GM23338 (cell line): ENCODE measurements around the gene BID. TPM values are rescaled to one million over a fixed set of nuclear protein-coding genes. Genes with fewer than 3 reads are reported as not detected.
A peak's percentile ranks its signal among the peaks of the same experiment; 100 is the strongest.

Experiments used
- ATAC-seq: fragments of 200-7000 bp; cut with Tn5 transposase; 3 replicates; pipeline ENCODE4 v1.9.1; 2020
- DNase-seq: peaks from one replicate; pipeline ENCODE4 v3.0.0-alpha.2; 2015; ENCODE audit warnings: low spot score
- H2AFZ ChIP-seq: fragments of 200-600 bp; sonication (generic); 2 replicates; pipeline ENCODE4 v1.8.0; 2016; ENCODE audit warnings: antibody characterized with exemption, mild to moderate bottlenecking, moderate library complexity
- H3F3A ChIP-seq: fragments of 200-600 bp; sonication (generic); replicated peaks from 2 replicates; pipeline ENCODE4 v1.8.0; 2017; ENCODE audit warnings: antibody characterized with exemption, mixed run types, low read depth
- H3K27ac ChIP-seq: fragments of 200-600 bp; sonication (generic); 2 replicates; pipeline ENCODE4 v1.6.1; 2016; ENCODE audit warnings: low read depth
- H3K27me3 ChIP-seq: fragments of 200-600 bp; sonication (generic); 2 replicates; pipeline ENCODE4 v1.8.0; 2016; ENCODE audit warnings: mild to moderate bottlenecking, mixed run types, moderate library complexity; ENCODE audit not compliant: insufficient read depth
- H3K36me3 ChIP-seq: fragments of 200-600 bp; sonication (generic); 2 replicates; pipeline ENCODE4 v1.8.0; 2016; ENCODE audit warnings: mild to moderate bottlenecking; ENCODE audit not compliant: insufficient read depth
- H3K4me1 ChIP-seq: fragments of 200-600 bp; sonication (generic); 2 replicates; pipeline ENCODE4 v1.8.0; 2016; ENCODE audit warnings: mild to moderate bottlenecking, moderate library complexity; ENCODE audit not compliant: insufficient read depth
- H3K4me2 ChIP-seq: fragments of 200-600 bp; sonication (generic); 2 replicates; pipeline ENCODE4 v1.7.1; 2017; ENCODE audit warnings: mixed run types
- H3K4me3 ChIP-seq: fragments of 200-600 bp; sonication (generic); 2 replicates; pipeline ENCODE4 v1.6.1; 2016; ENCODE audit warnings: mixed run types
- H3K79me2 ChIP-seq: fragments of 200-600 bp; sonication (generic); replicated peaks from 2 replicates; pipeline ENCODE4 v1.8.0; 2017; ENCODE audit warnings: mild to moderate bottlenecking; ENCODE audit not compliant: insufficient read depth
- H3K9me2 ChIP-seq: fragments of 200-600 bp; sonication (generic); 2 replicates; pipeline ENCODE4 v1.8.0; 2017; ENCODE audit not compliant: insufficient read depth
- H4K20me1 ChIP-seq: fragments of 200-600 bp; sonication (generic); replicated peaks from 2 replicates; pipeline ENCODE4 v1.8.0; 2017; ENCODE audit warnings: mild to moderate bottlenecking; ENCODE audit not compliant: insufficient read depth
- H3K27ac Mint-ChIP-seq: 2 replicates; pipeline ENCODE4 v1.8.0; 2020; ENCODE audit warnings: inconsistent platforms, mild to moderate bottlenecking, moderate library complexity, mixed read lengths
- H3K27me3 Mint-ChIP-seq: 3 replicates; pipeline ENCODE4 v1.8.0; 2022; ENCODE audit warnings: low read depth, mild to moderate bottlenecking, moderate library complexity, mixed read lengths, inconsistent platforms; ENCODE audit not compliant: insufficient read depth, poor library complexity
- H3K36me3 Mint-ChIP-seq: 3 replicates; pipeline ENCODE4 v1.8.0; 2021; ENCODE audit warnings: low read depth, mild to moderate bottlenecking, inconsistent platforms, moderate library complexity, mixed read lengths
- H3K4me1 Mint-ChIP-seq: 3 replicates; pipeline ENCODE4 v1.8.0; 2020; ENCODE audit warnings: mild to moderate bottlenecking, inconsistent platforms, mixed read lengths
- H3K4me3 Mint-ChIP-seq: 3 replicates; pipeline ENCODE4 v1.8.0; 2021; ENCODE audit warnings: moderate library complexity, mild to moderate bottlenecking, inconsistent platforms, mixed read lengths
- H3K9me3 Mint-ChIP-seq: 3 replicates; pipeline ENCODE4 v1.8.0; 2020; ENCODE audit warnings: moderate library complexity, mild to moderate bottlenecking, inconsistent platforms, mixed read lengths
- CREB1 ChIP-seq: fragments of 250-450 bp; sonication (Bioruptor Pico); IDR thresholded peaks from 2 replicates; pipeline ENCODE4 v1.5.0; 2020; ENCODE audit warnings: low read depth, mild to moderate bottlenecking, moderate library complexity
- EZH2phosphoT487 ChIP-seq: fragments of 200-600 bp; sonication (generic); IDR thresholded peaks from one replicate; pipeline ENCODE4 v1.8.1; 2018; ENCODE audit warnings: antibody characterized with exemption; ENCODE audit not compliant: unreplicated experiment
- JUNB ChIP-seq: IDR thresholded peaks from one replicate; pipeline ENCODE4 v1.6.1; 2016; ENCODE audit warnings: antibody characterized with exemption; ENCODE audit not compliant: unreplicated experiment
- NANOG ChIP-seq: IDR thresholded peaks from 2 replicates; pipeline ENCODE4 v1.6.1; 2016; ENCODE audit warnings: antibody characterized with exemption, borderline replicate concordance
- POLR2AphosphoS5 ChIP-seq: IDR thresholded peaks from 2 replicates; pipeline ENCODE4 v1.6.1; 2016; ENCODE audit warnings: antibody characterized with exemption, low read depth
- STAT1 ChIP-seq: IDR thresholded peaks from one replicate; pipeline ENCODE4 v1.6.1; 2016; ENCODE audit warnings: antibody characterized with exemption; ENCODE audit not compliant: unreplicated experiment
- polyA plus RNA-seq: library from polyadenylated mRNA; unstranded; fragments of >200 nt; fragmentation: Nextera tagmentation; extraction: Ambion mirVana; gene quantifications from 2 replicates; pipeline ENCODE4 v1.2.1, GENCODE V29; 2016
- total RNA-seq: library from RNA; depleted of rRNA; stranded (reverse); fragments of >200 nt; shearing (Covaris generic); gene quantifications from 2 replicates; pipeline ENCODE4 v1.2.3, GENCODE V29; 2014
- TF ChIP-seq, protein P1 (sequence below): IDR thresholded peaks from one replicate; pipeline ENCODE4 v1.6.1; 2018; ENCODE audit warnings: antibody characterized with exemption; ENCODE audit not compliant: unreplicated experiment
- TF ChIP-seq, protein P2 (sequence below): IDR thresholded peaks from 2 replicates; pipeline ENCODE4 v1.6.1; 2016; ENCODE audit warnings: antibody characterized with exemption

BID gene
- total and polyA plus RNA-seq, 2 experiments from 2014 or later: 65.1 to 125 TPM

DNA sequence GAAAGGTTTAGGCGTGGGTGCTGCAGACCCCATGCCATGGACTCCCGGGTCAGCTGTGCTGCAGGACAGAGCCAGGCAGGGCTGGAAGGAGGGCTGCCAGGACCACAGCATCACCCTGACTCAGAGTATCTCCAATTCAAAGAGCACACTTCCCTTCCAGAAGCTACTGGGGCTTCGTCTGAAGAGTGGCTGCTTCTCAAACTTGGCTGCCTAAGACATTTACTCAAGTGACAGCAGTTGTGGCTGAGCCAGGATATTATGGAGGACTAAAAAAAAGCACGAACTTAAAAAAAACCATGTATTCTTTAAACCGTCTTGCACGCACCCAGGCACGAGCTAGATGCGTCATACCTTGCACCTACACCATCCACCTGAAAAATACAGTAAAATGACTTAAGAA, 13.0 kb upstream of the BID start:
- Histone ChIP-seq H3F3A (0 out of 2 replicates have a peak, but pooled peaks cover 5% of the 10 kb centered on the region), H3K9me2 (no peaks in the 10 kb centered on the region), H3K36me3 (no peaks in the 10 kb centered on the region), H3K79me2 (no peaks in the 10 kb centered on the region), H2AFZ (no peak overlapping the region), H3K27me3 (no peaks in the 10 kb centered on the region), H3K4me3 (no peak overlapping the region), H3K4me1 (no peaks in the 10 kb centered on the region; the same call in 1 of the 2 replicates), H3K4me2 (no peak overlapping the region), H3K27ac (no peak overlapping the region), H4K20me1 (no peaks in the 10 kb centered on the region)
- no peak for ATAC-seq
- Mint-ChIP-seq H3K9me3 (no peaks in the 10 kb centered on the region), H3K36me3 (no peaks in the 10 kb centered on the region), H3K27me3 (peaks cover 14% of the 10 kb centered on the region), H3K4me3 (no peak overlapping the region; the same call in 2 of the 3 replicates), H3K27ac (no peak overlapping the region; the same call in 1 of the 2 replicates), H3K4me1 (peaks cover 4% of the 10 kb centered on the region; the same call in 2 of the 3 replicates)
- TF ChIP-seq EZH2phosphoT487 (no peak), JUNB (no peak), STAT1 (no peak), NANOG (no peak), POLR2AphosphoS5 (no peak)
- TF ChIP-seq, protein P1, sequence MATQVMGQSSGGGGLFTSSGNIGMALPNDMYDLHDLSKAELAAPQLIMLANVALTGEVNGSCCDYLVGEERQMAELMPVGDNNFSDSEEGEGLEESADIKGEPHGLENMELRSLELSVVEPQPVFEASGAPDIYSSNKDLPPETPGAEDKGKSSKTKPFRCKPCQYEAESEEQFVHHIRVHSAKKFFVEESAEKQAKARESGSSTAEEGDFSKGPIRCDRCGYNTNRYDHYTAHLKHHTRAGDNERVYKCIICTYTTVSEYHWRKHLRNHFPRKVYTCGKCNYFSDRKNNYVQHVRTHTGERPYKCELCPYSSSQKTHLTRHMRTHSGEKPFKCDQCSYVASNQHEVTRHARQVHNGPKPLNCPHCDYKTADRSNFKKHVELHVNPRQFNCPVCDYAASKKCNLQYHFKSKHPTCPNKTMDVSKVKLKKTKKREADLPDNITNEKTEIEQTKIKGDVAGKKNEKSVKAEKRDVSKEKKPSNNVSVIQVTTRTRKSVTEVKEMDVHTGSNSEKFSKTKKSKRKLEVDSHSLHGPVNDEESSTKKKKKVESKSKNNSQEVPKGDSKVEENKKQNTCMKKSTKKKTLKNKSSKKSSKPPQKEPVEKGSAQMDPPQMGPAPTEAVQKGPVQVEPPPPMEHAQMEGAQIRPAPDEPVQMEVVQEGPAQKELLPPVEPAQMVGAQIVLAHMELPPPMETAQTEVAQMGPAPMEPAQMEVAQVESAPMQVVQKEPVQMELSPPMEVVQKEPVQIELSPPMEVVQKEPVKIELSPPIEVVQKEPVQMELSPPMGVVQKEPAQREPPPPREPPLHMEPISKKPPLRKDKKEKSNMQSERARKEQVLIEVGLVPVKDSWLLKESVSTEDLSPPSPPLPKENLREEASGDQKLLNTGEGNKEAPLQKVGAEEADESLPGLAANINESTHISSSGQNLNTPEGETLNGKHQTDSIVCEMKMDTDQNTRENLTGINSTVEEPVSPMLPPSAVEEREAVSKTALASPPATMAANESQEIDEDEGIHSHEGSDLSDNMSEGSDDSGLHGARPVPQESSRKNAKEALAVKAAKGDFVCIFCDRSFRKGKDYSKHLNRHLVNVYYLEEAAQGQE: no peak
- TF ChIP-seq, protein P2, sequence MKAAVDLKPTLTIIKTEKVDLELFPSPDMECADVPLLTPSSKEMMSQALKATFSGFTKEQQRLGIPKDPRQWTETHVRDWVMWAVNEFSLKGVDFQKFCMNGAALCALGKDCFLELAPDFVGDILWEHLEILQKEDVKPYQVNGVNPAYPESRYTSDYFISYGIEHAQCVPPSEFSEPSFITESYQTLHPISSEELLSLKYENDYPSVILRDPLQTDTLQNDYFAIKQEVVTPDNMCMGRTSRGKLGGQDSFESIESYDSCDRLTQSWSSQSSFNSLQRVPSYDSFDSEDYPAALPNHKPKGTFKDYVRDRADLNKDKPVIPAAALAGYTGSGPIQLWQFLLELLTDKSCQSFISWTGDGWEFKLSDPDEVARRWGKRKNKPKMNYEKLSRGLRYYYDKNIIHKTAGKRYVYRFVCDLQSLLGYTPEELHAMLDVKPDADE: no peak
- DNase-seq: no peak

DNA sequence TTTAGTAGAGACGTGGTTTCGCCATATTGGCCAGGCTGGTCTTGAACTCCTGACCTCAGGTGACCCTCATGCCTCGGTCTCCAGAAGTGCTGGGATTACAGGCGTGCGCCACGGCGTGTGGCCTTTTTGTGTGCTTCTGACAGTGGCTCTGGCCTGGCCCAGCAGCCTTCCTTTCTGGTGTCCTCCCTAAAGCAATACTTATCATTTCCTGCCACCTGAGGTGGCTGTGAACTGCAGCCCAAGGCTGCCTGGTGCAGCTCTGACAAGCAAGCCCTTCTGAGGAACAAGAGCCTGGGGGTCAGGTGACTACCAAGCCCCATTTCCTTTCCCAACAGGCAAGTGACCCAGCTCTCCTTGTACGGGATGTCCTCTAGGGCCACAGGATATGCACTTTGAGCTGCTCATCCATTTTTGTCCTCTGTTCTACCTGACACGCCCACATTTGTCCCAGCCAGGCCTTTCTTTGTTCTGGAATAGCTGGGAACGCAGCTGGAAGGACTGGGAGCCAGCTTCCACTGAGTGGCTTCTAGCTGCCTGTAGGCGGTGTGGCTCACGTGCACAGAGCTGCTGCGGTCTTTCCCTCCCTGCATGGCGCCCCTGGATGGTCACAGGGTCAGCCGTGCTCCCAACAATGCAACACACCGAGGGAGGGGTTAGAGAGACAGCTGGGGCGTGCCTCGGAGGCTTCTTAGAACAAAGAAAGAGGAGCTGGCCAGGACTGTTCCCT, 12.3 kb upstream of the BID start:
- DNase-seq (peak; percentile 57), ATAC-seq (peak; percentile 23)
- H3K36me3 Mint-ChIP-seq: no peaks in the 10 kb centered on the region
- Histone ChIP-seq H3K27me3 (no peaks in the 10 kb centered on the region), H3F3A (0 out of 2 replicates have a peak, but pooled peaks cover 5% of the 10 kb centered on the region), H3K36me3 (no peaks in the 10 kb centered on the region), H4K20me1 (no peaks in the 10 kb centered on the region), H3K4me3 (no peak overlapping the region), H3K79me2 (no peaks in the 10 kb centered on the region), H3K9me2 (no peaks in the 10 kb centered on the region), H2AFZ (no peak overlapping the region), H3K27ac (no peak overlapping the region), H3K4me1 (no peaks in the 10 kb centered on the region; the same call in 1 of the 2 replicates), H3K4me2 (no peak overlapping the region)
- H3K27me3 Mint-ChIP-seq: peaks cover 13% of the 10 kb centered on the region
- TF ChIP-seq CREB1 (no peak), EZH2phosphoT487 (no peak)
- H3K4me1 Mint-ChIP-seq: peaks cover 4% of the 10 kb centered on the region; the same call in 2 of the 3 replicates
- H3K4me3 Mint-ChIP-seq: no peak overlapping the region
- H3K9me3 Mint-ChIP-seq: no peaks in the 10 kb centered on the region
- H3K27ac Mint-ChIP-seq: no peak overlapping the region; the same call in 1 of the 2 replicates
